Uterus (tissue), 2 donors: ENCODE measurements around the gene ZFPL1.

Source experiments
- CTCF ChIP-seq, 4 experiments: fragments of 200-600 bp in 2 of 4; fragments of 450-650 bp in 2 of 4; sonication (generic) in 2 of 4; IDR thresholded peaks; one replicate each; pipeline ENCODE4 v1.5.1; 2016 to 2019; ENCODE audit warnings: antibody characterized with exemption in 4 of 4, mild to moderate bottlenecking in 2 of 4, moderate library complexity in 1 of 4
- POLR2A ChIP-seq, 2 donors: fragments of 450-650 bp; IDR thresholded peaks; one replicate each; pipeline ENCODE4 v1.6.1; 2016; ENCODE audit warnings: antibody characterized with exemption in 2 of 2, mild to moderate bottlenecking in 1 of 2, moderate library complexity in 1 of 2

- no peak for TF ChIP-seq CTCF (IDR thresholded peaks at IDR 0.05)
- TF ChIP-seq POLR2A (IDR thresholded peaks at IDR 0.05): no peak
Observed at GRCh38 chr11:65047581-65048422, 36.2 kb upstream of the ZFPL1 start.
